Measurements from ENCODE around the gene ZMPSTE24. TPM values are rescaled to one million over a fixed set of nuclear protein-coding genes. Genes with fewer than 3 reads are reported as not detected.

The ZMPSTE24 gene
- total RNA-seq (2022; extraction: Qiagen RNA extraction) = 35.9 to 43.0 TPM (median 36.8 TPM) in 5 replicates

GRCh38 chr1:40257688-40258444 lies at the start of gene ZMPSTE24:
Gene ZMPSTE24 (plus strand): TSS chr1:40258236. CDS start chr1:40258272, 36 bp downstream.

GRCh38 chr1:40247655-40248054 lies 10.4 kb upstream of the ZMPSTE24 start, which contains the start of gene TMCO2:
Gene TMCO2 (plus strand): TSS chr1:40247937. CDS start chr1:40247994, 57 bp downstream.

GRCh38 chr1:40316595-40317393 lies 58.8 kb downstream of the ZMPSTE24 start, which contains the start of gene COL9A2:
Gene COL9A2 (minus strand): TSS chr1:40317286. CDS start chr1:40317197, 89 bp downstream.

Other genes starting within 250 kb of the ZMPSTE24 start
- 206 to 294 TPM (median 229 TPM) in 5 replicates for gene CAP1, start 217.5 kb upstream of the ZMPSTE24 start, total RNA-seq (2022; extraction: Qiagen RNA extraction)
- 57.3 to 74.0 TPM (median 58.3 TPM) in 5 replicates for gene PPT1, start 161.0 kb upstream of the ZMPSTE24 start, total RNA-seq (2022; extraction: Qiagen RNA extraction)
- gene RLF, start 96.8 kb upstream of the ZMPSTE24 start, total RNA-seq (2022; extraction: Qiagen RNA extraction) = 4.3 to 6.2 TPM (median 4.7 TPM) in 5 replicates
- gene TMCO2, start 10.3 kb upstream of the ZMPSTE24 start, total RNA-seq (2022; extraction: Qiagen RNA extraction) = not detected in 5 replicates
- 0.07 to 0.33 TPM (median 0.23 TPM) in 5 replicates for gene COL9A2, start 59.0 kb downstream of the ZMPSTE24 start, total RNA-seq (2022; extraction: Qiagen RNA extraction)
- gene SMAP2, start 115.5 kb downstream of the ZMPSTE24 start, total RNA-seq (2022; extraction: Qiagen RNA extraction) = 9.0 to 9.8 TPM (median 9.2 TPM) in 5 replicates
- 1.1 to 2.0 TPM (median 1.7 TPM) in 5 replicates for gene ZFP69B, start 192.2 kb downstream of the ZMPSTE24 start, total RNA-seq (2022; extraction: Qiagen RNA extraction)
- not detected in 5 replicates for gene ZFP69, start 219.1 kb downstream of the ZMPSTE24 start, total RNA-seq (2022; extraction: Qiagen RNA extraction)